ENCODE data around the gene TENT4B.

The TENT4B gene

GRCh38 chr16:50265260-50265659 lies 112.2 kb downstream of the TENT4B start:
- TF ChIP-seq Cebpa-rat (IDR thresholded peaks at IDR 0.05) = no peak
- H3K36me3 ChIP-seq = peaks cover 0 to 2% (median 0%) of the 10 kb centered on the region in 11 experiments; a peak in 3 of 22 replicates
- peaks cover 0 to 24% (median 0%) of the 10 kb centered on the region in 11 experiments; a peak in 6 of 22 replicates for H4K20me1 ChIP-seq
- H3K4me2 ChIP-seq = peak overlapping the region; percentile 86 to 100 (median 98)
- no peaks in the 10 kb centered on the region; a peak in 1 of 22 replicates for H3K27me3 ChIP-seq
- H3K4me1 ChIP-seq = peaks cover 85 to 100% (median 98%) of the 10 kb centered on the region in 10 experiments
- peak overlapping the region in 1 of 10 experiments; percentile 75; a peak in 2 of 20 replicates for H3K4me3 ChIP-seq
- H3K9me3 ChIP-seq (replicated peaks in 1 of 11) = peaks cover 0 to 5% (median 0%) of the 10 kb centered on the region in 11 experiments; a peak in 1 of 22 replicates
- H3K9ac ChIP-seq = peak overlapping the region in 10 of 11 experiments; percentile 66 to 83 (median 78); a peak in 19 of 22 replicates
- H3K27ac ChIP-seq = peak overlapping the region in 10 of 11 experiments; percentile 70 to 90 (median 84); a peak in 19 of 22 replicates

DNA sequence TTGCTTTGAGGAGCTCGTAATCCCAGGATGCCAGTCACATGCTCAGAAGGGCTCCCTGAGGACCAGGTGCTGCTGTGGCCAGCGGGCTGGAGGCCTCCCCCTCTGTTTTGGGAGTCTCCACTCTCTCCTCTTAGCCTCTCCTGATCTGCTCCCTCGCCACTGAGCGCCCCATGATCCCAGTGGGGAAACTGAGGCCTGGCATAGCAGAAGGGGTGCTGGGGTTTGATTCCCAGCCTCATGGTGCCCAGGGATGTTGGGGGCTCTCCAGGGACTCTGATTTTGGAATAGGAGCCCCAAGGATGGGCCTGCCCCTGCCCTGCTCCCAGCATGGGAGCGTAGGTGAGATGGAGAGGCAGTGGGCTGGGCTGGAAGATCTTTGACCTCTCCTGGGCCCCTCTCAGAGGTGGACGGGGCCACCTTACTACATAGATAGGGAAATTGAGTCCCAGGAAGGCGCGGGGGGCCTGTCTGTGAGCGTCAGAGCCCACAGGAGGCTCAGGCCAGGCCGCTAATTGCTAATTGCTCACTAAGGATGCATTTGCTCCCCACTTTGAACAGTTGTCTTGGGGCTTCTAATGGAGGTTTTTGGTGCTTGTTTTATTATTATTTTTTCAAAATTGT lies 112.7 kb downstream of the TENT4B start:
- Histone ChIP-seq H3K27ac (peak overlapping the region; percentile 17 to 90 (median 83); a peak in 21 of 22 replicates), H3K36me3 (peaks cover 0 to 7% (median 0%) of the 10 kb centered on the region in 11 experiments; a peak in 4 of 22 replicates), H3K9ac (peak overlapping the region; percentile 66 to 83 (median 78); a peak in 20 of 22 replicates), H3K4me1 (peaks cover 79 to 100% (median 100%) of the 10 kb centered on the region in 10 experiments), H3K9me3 (replicated peaks in 1 of 11) (no peaks in the 10 kb centered on the region), H4K20me1 (peaks cover 0 to 24% (median 0%) of the 10 kb centered on the region in 11 experiments; a peak in 6 of 22 replicates), H3K4me3 (peak overlapping the region in 7 of 10 experiments; percentile 11 to 75 (median 63); a peak in 8 of 20 replicates), H3K27me3 (no peaks in the 10 kb centered on the region; a peak in 1 of 22 replicates), H3K4me2 (peak overlapping the region; percentile 86 to 100 (median 98))
- no peak for TF ChIP-seq Cebpa-rat (IDR thresholded peaks at IDR 0.05)

DNA sequence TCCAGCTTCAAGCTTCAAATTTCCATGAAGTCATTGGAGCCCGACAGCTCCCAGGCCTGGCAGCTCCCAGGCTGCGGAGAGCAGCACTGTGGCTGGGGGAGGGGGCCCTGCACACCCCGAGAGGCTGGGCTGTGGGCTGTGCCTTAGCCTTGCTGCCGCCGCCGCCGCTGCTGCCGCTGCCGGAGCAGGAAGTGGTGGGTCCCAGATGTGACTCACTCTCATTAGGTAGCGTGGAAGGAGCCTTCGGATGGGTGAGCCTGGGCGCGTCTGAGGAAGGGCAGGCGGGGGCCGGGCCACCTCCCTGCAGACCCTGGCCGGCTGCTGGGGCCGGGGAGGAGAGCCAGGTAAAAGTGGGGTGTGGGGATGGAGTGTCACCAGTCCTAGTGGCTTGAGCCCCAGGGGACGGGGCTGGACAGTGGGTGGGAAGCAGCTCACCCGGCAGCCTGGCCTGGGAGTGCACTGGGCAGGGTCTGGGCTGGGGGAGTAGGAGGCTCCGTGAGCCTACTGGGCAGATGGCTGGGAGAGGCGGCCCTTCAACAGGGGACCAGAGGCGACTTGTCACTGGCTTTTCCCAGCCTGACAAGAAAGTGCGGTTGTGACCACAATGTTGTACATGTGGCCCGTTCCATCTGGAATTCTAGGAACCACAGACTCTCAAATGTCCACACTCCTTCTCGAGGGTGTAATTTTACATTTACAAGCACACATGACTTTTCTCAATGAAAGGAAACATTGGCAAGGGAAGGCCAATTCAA lies 113.4 kb downstream of the TENT4B start, which contains the start of gene ADCY7:
TSS of gene ADCY7 (plus strand) at position 215 of the 755 bp plus-strand sequence. CDS start 21,629 bp downstream, outside the sequence.
- no peaks in the 10 kb centered on the region; a peak in 1 of 22 replicates for H3K27me3 ChIP-seq
- H3K27ac ChIP-seq = peak within 1 kb of the TSS; percentile 21 to 90 (median 83); a peak in 21 of 22 replicates
- peak within 1 kb of the TSS; percentile 66 to 83 (median 78) for H3K9ac ChIP-seq
- peaks cover 0 to 12% (median 0%) of the 10 kb centered on the region in 11 experiments; a peak in 4 of 22 replicates for H3K36me3 ChIP-seq
- H3K4me3 ChIP-seq = peak within 1 kb of the TSS in 9 of 10 experiments; percentile 49 to 75 (median 60); a peak in 18 of 20 replicates
- no peak for TF ChIP-seq Cebpa-rat (IDR thresholded peaks at IDR 0.05)
- peaks cover 73 to 100% (median 100%) of the 10 kb centered on the region in 10 experiments for H3K4me1 ChIP-seq
- H3K4me2 ChIP-seq = peak within 1 kb of the TSS; percentile 86 to 100 (median 98)
- peaks cover 0 to 25% (median 0%) of the 10 kb centered on the region in 11 experiments; a peak in 5 of 22 replicates for H4K20me1 ChIP-seq
- H3K9me3 ChIP-seq (replicated peaks in 1 of 11) = no peaks in the 10 kb centered on the region

DNA sequence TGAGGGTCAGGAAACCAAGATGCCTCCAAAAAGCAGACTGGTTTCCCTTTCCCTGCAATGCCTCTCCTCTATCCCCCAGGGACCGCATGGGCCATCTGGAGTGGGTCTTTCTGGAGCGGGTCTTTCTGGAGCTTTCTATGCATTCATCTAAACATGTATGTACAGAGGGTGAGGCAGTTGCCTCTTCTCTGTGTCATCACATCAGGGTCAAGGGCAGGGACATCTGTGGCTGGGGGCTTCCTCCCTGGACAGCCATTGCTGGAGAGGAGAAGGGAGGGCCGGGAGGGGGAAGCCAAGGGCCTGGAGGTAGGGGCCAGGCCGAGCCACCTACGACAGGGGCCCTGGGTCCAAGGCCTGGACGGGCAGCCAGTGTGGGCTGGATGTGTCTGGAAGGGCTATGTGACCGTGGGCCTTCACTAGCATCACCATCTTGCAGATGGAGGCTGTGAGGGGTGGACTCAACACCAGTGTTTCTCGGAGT lies 114.1 kb downstream of the TENT4B start:
- peaks cover 0 to 31% (median 0%) of the 10 kb centered on the region in 11 experiments; a peak in 5 of 22 replicates for H4K20me1 ChIP-seq
- peak overlapping the region; percentile 66 to 83 (median 78); a peak in 19 of 22 replicates for H3K9ac ChIP-seq
- H3K4me2 ChIP-seq = peak overlapping the region; percentile 86 to 100 (median 98)
- no peaks in the 10 kb centered on the region for H3K27me3 ChIP-seq
- H3K36me3 ChIP-seq = peaks cover 0 to 18% (median 0%) of the 10 kb centered on the region in 11 experiments; a peak in 4 of 22 replicates
- no peak for TF ChIP-seq Cebpa-rat (IDR thresholded peaks at IDR 0.05)
- H3K4me3 ChIP-seq = peak overlapping the region in 9 of 10 experiments; percentile 49 to 75 (median 60); a peak in 17 of 20 replicates
- no peaks in the 10 kb centered on the region for H3K9me3 ChIP-seq (replicated peaks in 1 of 11)
- peak overlapping the region; percentile 21 to 90 (median 83); a peak in 21 of 22 replicates for H3K27ac ChIP-seq
- peaks cover 73 to 100% (median 100%) of the 10 kb centered on the region in 10 experiments for H3K4me1 ChIP-seq

DNA sequence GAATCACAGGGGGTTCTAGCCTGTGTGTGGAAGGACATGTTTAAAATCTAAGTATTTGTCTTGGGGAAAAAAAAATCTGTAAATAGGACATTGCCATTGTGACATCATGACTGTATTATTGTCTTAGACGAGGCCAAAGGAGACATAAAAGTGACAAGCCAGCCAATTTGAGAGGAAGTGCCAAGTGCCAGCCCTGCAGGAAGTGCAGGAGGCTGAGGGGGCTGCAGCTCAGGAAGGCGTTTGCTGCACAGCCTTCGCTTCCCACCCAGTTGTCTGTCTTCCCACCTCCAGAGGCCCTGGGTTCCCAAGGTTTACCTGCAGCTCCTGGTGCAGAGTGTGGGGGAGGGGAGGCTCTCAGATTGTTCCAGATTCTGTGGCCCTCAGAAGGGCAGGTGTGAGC lies 114.5 kb downstream of the TENT4B start:
- Histone ChIP-seq H3K9ac (peak overlapping the region; percentile 1 to 83 (median 78); a peak in 16 of 22 replicates), H4K20me1 (peaks cover 0 to 31% (median 0%) of the 10 kb centered on the region in 11 experiments; a peak in 5 of 22 replicates), H3K4me3 (peak overlapping the region in 7 of 10 experiments; percentile 52 to 75 (median 63); a peak in 13 of 20 replicates), H3K27ac (peak overlapping the region; percentile 21 to 90 (median 83); a peak in 20 of 22 replicates), H3K27me3 (no peaks in the 10 kb centered on the region), H3K9me3 (replicated peaks in 1 of 11) (no peaks in the 10 kb centered on the region), H3K4me2 (peak overlapping the region; percentile 86 to 100 (median 98)), H3K4me1 (peaks cover 74 to 100% (median 100%) of the 10 kb centered on the region in 10 experiments), H3K36me3 (peaks cover 0 to 18% (median 0%) of the 10 kb centered on the region in 11 experiments; a peak in 5 of 22 replicates)
- no peak for TF ChIP-seq Cebpa-rat (IDR thresholded peaks at IDR 0.05)

DNA sequence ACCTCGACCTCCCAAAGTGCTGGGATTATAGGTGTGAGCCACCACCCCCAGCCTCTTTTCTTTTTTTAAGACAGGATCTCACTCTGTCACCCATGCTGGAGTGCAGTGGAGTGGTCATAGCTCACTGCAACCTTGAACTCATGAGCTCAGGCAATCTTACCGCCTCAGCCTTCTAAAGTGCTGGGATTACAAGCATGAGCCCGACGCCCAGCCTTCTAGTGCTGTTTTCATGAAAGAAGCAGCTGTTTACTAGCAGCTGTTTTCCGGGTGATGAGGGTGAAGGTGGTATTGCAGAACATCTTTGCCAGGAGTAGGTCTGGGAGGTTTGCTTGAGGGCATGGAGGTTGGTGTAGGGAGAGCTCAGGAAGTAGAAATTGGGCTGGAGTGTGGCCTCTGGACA lies 115.2 kb downstream of the TENT4B start:
- Histone ChIP-seq H3K27me3 (no peaks in the 10 kb centered on the region), H3K9ac (peak overlapping the region in 8 of 11 experiments; percentile 1 to 83 (median 78); a peak in 12 of 22 replicates), H3K36me3 (peaks cover 0 to 18% (median 0%) of the 10 kb centered on the region in 11 experiments; a peak in 5 of 22 replicates), H3K4me3 (peak overlapping the region in 5 of 10 experiments; percentile 3 to 75 (median 64); a peak in 7 of 20 replicates), H3K27ac (peak overlapping the region in 9 of 11 experiments; percentile 0 to 90 (median 83); a peak in 16 of 22 replicates), H3K4me2 (peak overlapping the region; percentile 86 to 100 (median 98)), H3K4me1 (peaks cover 74 to 100% (median 100%) of the 10 kb centered on the region in 10 experiments), H3K9me3 (replicated peaks in 1 of 11) (no peaks in the 10 kb centered on the region), H4K20me1 (peaks cover 0 to 31% (median 0%) of the 10 kb centered on the region in 11 experiments; a peak in 6 of 22 replicates)
- TF ChIP-seq Cebpa-rat (IDR thresholded peaks at IDR 0.05) = no peak

DNA sequence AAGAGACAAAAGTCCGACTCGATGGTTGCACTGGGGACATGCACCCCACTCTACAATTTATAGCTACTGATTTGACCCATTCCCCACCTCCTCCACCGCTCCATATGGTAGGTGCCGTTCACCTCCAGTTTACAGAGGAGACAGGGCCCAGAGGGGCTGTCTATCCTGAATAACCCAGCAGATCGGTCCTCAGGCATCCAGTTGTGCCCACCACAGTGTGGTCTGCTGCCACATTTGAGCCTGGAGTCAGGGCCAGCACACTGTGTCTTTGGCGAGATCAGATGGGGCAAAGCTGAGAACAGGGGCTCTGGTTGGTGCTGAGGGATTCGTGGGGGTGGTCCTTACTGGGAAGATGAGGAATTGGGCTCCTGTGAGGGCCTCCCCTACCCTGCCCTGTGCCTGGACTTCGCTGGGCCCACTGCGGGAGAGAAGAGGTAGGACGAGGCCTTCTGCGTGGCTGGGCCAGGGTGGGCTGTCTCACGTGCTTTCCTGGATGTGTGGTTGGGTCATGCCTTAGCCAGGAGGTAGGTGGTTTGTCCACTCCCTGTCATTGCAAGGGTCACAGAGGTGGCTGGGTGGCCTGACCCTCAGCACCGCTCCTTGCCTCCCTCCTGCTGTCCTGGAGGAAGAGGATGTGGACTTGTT lies 116.1 kb downstream of the TENT4B start:
- Histone ChIP-seq H3K4me1 (peaks cover 74 to 100% (median 97%) of the 10 kb centered on the region in 10 experiments), H3K9ac (peak overlapping the region in 2 of 11 experiments; percentile 6 to 17; a peak in 3 of 22 replicates), H3K27me3 (no peaks in the 10 kb centered on the region), H3K4me3 (peak overlapping the region in 1 of 10 experiments; percentile 71; a peak in 1 of 20 replicates), H3K36me3 (peaks cover 0 to 18% (median 0%) of the 10 kb centered on the region in 11 experiments; a peak in 5 of 22 replicates), H3K4me2 (peak overlapping the region in 9 of 11 experiments; percentile 6 to 100 (median 99); a peak in 16 of 22 replicates), H4K20me1 (peaks cover 0 to 32% (median 0%) of the 10 kb centered on the region in 11 experiments; a peak in 6 of 22 replicates), H3K9me3 (replicated peaks in 1 of 11) (no peaks in the 10 kb centered on the region), H3K27ac (peak overlapping the region in 8 of 11 experiments; percentile 7 to 90 (median 62); a peak in 12 of 22 replicates)
- TF ChIP-seq Cebpa-rat (IDR thresholded peaks at IDR 0.05) = no peak
